AG04450 (cell line): ENCODE measurements around the gene NLGN4X. TPM values are rescaled to one million over a fixed set of nuclear protein-coding genes. Genes with fewer than 3 reads are reported as not detected.
"Not testable (repeated sequence)": the region's sequence is repeated elsewhere in the genome, so short reads cannot be mapped to it uniquely, and the experiment has no call there.

Source experiments
- CTCF ChIA-PET: fragments of 300-600, 350-600 bp; formaldehyde crosslinking; extraction: SDS; loops from one replicate; lab custom pipeline; 2022; ENCODE audit warnings: antibody characterized with exemption, inconsistent platforms; lab: Charles Lee
- POLR2A ChIA-PET: fragments of 350-600 bp; formaldehyde crosslinking; extraction: SDS; loops from one replicate; lab custom pipeline; 2021; ENCODE audit warnings: antibody characterized with exemption, inconsistent platforms; lab: Yijun Ruan, JAX
- DNase-seq: peaks from one replicate; pipeline ENCODE4 v3.0.0-alpha.2; 2011; ENCODE audit warnings: low read depth, low spot score
- H3K27ac ChIP-seq: one replicate; pipeline ENCODE4 v1.5.1; 2012; ENCODE audit warnings: low read depth, low read length, control low read depth
- H3K27me3 ChIP-seq: one replicate; pipeline ENCODE4 v1.6.0; 2012; ENCODE audit warnings: low read length; ENCODE audit not compliant: control insufficient read depth, insufficient read depth
- H3K4me3 ChIP-seq: 2 replicates; pipeline ENCODE4 v1.5.1; 2011; ENCODE audit warnings: mild to moderate bottlenecking, low read depth, low read length, control low read depth
- H3K9me3 ChIP-seq: 2 replicates; pipeline ENCODE4 v1.5.1; 2012; ENCODE audit warnings: low read length; ENCODE audit not compliant: control insufficient read depth, insufficient read depth
- CTCF ChIP-seq: IDR thresholded peaks from 2 replicates; pipeline ENCODE4 v1.5.1; 2011; ENCODE audit warnings: low read depth, low read length, control low read depth, inconsistent platforms
- polyA plus RNA-seq: library from polyadenylated mRNA; depleted of rRNA; stranded (reverse); fragments of >200 nt; gene quantifications from 2 replicates; pipeline ENCODE4 v1.2.3, GENCODE V29; 2011

Gene NLGN4X
- polyA plus RNA-seq, 1 experiment: not detected

GRCh38 chrX:5916945-5917344 is 311.7 kb downstream of the NLGN4X start:
- no peak overlapping the region for H3K27ac ChIP-seq
- H3K4me3 ChIP-seq: no peak overlapping the region
- H3K9me3 ChIP-seq: peaks cover 2% of the 10 kb centered on the region; the same call in 1 of the 2 replicates
- ChIA-PET CTCF (no interaction called here), POLR2A (no interaction called here)
- no peaks in the 10 kb centered on the region for H3K27me3 ChIP-seq
- DNase-seq: no peak
- TF ChIP-seq CTCF: no peak

- ChIA-PET CTCF (no interaction called here), POLR2A (no interaction called here)
- no peak for DNase-seq
- Histone ChIP-seq H3K27ac (no peak overlapping the region), H3K4me3 (no peak overlapping the region), H3K27me3 (no peaks in the 10 kb centered on the region), H3K9me3 (no peaks in the 10 kb centered on the region; the same call in 1 of the 2 replicates)
- TF ChIP-seq CTCF: no peak
These were observed 312.9 kb downstream of the NLGN4X start for GRCh38 chrX:5915783-5916182.

- DNase-seq: no peak
- CTCF ChIA-PET: no interaction called here
These were observed 321.5 kb downstream of the NLGN4X start for GRCh38 chrX:5907207-5907606.

GRCh38 chrX:5903586-5904190 is 325.0 kb downstream of the NLGN4X start:
- H3K27ac ChIP-seq, H3K27me3 ChIP-seq, POLR2A ChIA-PET, H3K4me3 ChIP-seq, DNase-seq, H3K9me3 ChIP-seq, CTCF ChIA-PET: not testable (repeated sequence)

More at GRCh38 chrX:5907207-5907606, 321.5 kb downstream of the NLGN4X start:
- H3K4me3 ChIP-seq: no peak overlapping the region
- POLR2A ChIA-PET: no interaction called here
- H3K9me3 ChIP-seq: peaks cover 7% of the 10 kb centered on the region
- no peak overlapping the region for H3K27ac ChIP-seq
- no peak for TF ChIP-seq CTCF
- H3K27me3 ChIP-seq: no peaks in the 10 kb centered on the region

- POLR2A ChIA-PET: no interaction called here
- peaks cover 2% of the 10 kb centered on the region for H3K9me3 ChIP-seq
- no peak for DNase-seq
- TF ChIP-seq CTCF: no peak
- H3K27ac ChIP-seq: no peak overlapping the region
- CTCF ChIA-PET: no interaction called here
- no peaks in the 10 kb centered on the region for H3K27me3 ChIP-seq
- no peak overlapping the region for H3K4me3 ChIP-seq
These were observed 330.2 kb downstream of the NLGN4X start for GRCh38 chrX:5898463-5898862.
